HG02763 (cell line): ENCODE measurements around the gene OTOP1.
"Not testable (repeated sequence)": the region's sequence is repeated elsewhere in the genome, so short reads cannot be mapped to it uniquely, and the experiment has no call there.

Experiments used
- ATAC-seq: cut with Tn5 transposase; IDR thresholded peaks from one replicate; pipeline ENCODE4 v1.9.1; 2021; ENCODE audit warnings: mild to moderate bottlenecking, moderate library complexity; ENCODE audit not compliant: unreplicated experiment

OTOP1 gene

DNA sequence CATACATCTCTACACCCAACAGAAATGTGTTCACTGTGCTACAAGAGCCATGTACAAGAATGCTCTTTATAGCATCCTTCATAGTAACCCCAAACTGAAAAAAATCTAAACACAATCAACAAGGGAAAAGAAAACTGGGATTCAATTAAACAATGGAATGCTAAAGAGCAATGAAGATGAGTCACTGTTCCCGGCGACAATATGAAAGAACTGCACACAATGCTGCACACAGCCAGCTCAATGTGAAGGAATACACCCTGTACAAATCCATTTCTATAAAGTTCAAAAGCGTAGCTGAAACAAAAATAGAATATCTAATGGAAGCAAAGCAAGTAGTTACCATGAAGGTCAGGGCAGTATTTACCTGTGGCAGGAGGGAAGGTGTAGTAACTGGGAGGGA is 12.8 kb upstream of the OTOP1 start:
- not testable (repeated sequence) for ATAC-seq

- no peak for ATAC-seq
These were observed 6.9 kb upstream of the OTOP1 start for GRCh38 chr4:4233610-4234009.

- no peak for ATAC-seq
These were observed 1.6 kb upstream of the OTOP1 start for GRCh38 chr4:4228356-4228668.

- ATAC-seq: no peak
These were observed 1.0 kb upstream of the OTOP1 start for GRCh38 chr4:4227510-4228355.

GRCh38 chr4:4225915-4226605 is 669 bp downstream of the OTOP1 start:
- no peak for ATAC-seq

GRCh38 chr4:4217113-4217512 is 9.6 kb downstream of the OTOP1 start:
- no peak for ATAC-seq

DNA sequence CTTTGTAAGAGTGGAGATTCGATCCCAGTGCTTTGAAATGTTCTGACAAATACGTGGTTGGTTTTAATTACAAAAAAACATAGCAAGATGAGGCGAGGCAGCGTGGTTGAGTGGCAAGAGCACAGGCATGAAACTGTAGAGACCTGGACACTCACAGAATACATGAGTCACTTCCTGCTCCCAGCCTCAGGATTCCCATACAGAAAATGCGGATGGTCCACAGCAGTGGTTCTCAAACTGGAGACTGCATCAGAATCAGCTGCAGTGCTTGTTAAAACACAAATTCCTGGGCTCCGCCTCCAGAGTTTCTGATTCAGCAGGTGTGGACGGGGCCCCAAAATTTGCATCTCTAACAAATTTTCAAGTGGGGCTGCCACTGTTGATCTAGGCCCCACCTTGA is 10.1 kb downstream of the OTOP1 start:
- ATAC-seq: no peak

DNA sequence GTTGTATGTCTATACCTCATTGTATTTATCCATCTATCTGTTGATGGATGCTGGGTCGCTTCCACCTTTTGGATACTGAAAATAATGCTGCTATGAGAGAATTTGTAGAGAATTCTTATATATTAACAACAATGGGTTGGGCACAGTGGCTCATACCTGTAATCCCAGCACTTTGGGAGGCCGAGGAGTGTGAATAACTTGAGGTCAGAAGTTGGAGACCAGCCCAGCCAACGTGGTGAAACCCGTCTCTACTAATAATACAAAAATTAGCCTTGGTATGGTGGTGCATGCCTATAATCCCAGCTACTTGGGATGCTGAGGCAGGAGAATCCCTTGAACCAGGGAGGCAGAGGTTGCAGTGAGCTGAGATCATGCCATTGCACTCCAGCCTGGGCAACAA is 13.1 kb downstream of the OTOP1 start:
- ATAC-seq: not testable (repeated sequence)

GRCh38 chr4:4206204-4206603 is 20.5 kb downstream of the OTOP1 start:
- no peak for ATAC-seq

DNA sequence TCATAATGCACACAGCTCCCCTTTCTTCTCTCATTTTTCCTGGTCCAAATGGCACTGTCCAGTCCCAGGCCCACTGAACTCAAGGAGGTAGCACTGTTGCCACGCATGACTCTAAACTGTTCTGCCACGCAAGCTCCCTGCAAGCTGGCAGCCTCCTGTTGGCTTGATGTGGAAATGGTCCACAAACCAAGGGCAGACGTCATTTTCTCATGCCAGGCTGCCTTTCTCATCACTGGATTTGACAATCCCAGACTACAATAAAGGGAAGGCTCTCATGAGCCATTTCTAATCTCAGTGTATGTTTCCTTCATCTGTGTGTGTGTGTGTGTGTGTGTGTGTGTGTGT is 22.4 kb downstream of the OTOP1 start:
- no peak for ATAC-seq

DNA sequence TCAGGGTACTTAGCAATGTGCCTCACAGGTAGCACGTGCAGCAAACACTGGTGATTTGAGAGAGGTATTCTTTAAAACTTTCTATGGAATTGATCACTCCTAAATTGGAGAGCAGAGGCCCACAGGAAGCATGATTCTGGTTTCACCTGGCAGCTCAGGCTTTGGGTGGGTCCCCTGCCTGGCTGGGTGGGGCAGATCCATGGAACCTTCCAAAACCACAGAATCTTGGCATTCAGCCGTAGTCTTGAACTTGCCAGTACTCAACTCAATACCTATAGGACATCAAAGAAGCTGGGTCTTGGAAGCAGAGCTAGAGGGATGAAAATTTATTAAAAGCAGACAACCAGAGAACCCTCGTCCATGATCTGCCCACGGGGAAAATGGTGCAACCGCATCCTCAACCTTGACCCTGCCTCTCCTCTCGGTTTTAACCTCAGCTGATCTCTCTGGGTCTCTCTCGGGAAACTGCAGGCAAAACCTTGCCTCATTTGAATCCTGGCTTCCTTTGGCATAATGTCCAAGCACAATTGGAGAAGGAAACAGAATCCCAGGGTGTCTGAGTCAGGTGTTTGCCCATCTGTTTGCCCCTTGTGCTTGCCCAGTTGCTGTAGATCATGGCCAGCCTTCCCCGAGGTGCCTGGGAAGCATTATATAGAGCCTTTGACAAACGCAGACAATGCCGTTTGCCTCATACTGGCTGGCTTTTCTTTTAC is 22.9 kb downstream of the OTOP1 start:
- ATAC-seq: no peak

DNA sequence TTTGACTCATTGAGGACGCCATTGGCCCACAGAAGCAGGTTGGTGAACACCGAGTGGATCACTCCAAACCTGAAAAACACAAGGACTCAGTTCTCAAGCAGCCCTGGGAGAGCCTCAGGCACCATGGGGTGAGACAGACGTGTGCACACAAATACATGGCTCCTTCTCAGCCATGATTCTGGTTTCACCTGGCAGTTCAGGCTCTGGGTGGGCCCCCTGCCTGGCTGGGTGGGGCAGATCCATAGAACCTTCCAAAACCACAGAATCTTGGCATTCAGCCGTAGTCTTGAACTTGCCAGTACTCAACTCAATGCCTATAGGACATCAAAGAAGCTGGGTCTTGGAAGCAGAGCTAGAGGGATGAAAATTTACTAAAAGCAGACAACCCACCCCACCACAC is 24.2 kb downstream of the OTOP1 start:
- no peak for ATAC-seq

DNA sequence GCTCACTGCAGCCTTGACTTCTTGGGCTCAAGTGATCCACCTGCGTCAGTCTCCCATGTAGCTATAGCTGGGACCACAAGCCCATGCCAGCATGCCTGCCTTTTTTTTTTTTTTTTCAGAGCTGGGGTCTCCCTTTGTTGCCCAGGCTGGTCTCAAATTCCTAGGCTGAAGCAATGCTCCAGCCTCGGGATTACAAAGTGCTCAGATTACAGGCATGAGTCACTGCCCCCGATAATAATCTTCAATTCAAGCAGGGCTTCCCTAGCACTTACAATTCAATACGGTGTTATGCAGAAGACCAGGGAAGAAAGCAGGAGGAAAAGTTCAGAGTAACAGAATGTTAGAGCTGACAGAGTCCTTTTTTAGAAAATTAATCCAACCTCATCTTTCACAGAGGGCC is 26.1 kb downstream of the OTOP1 start:
- ATAC-seq: no peak

GRCh38 chr4:4195354-4195753 is 31.4 kb downstream of the OTOP1 start:
- no peak for ATAC-seq

GRCh38 chr4:4188557-4188956 is 38.2 kb downstream of the OTOP1 start:
- not testable (repeated sequence) for ATAC-seq

GRCh38 chr4:4185528-4185927 is 41.2 kb downstream of the OTOP1 start:
- ATAC-seq: no peak

DNA sequence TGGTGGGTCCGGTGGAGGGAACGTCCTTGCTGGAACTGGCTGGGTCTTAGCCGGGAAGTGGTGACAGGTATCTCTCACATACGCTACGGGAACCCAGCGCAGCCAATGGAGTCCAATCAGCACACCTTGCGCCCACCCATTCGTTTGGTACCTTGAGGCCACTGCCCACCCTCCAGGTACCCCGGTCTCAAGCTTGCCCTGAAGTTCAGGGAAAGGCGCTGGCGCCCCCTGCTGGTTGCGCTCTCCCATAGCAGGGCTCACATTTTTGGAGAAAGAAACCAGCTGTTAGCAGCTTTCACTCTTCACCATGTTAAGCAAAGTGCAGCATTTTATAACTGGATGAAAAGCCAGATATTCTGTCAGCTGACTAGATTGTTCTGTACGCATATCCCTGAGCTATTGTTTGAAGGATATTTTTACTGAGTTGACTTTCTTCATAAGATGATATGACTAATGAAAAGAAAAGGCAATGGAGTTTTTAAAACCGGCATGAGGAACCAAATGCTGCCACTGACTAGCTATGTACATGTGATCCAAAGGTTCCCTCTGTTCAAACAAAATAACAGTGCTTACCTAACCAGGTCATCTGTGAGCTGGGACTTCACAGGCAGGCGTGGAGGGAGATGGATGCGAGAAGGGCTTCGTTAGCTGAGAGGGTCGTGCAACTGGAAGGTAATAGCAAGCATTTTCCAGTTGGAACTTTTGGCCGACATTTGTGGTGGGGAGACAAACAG is 43.7 kb downstream of the OTOP1 start:
- ATAC-seq: no peak

- no peak for ATAC-seq
These were observed 56.1 kb downstream of the OTOP1 start for GRCh38 chr4:4170596-4171150.

- not testable (repeated sequence) for ATAC-seq
These were observed 58.5 kb downstream of the OTOP1 start for GRCh38 chr4:4167981-4168780.

DNA sequence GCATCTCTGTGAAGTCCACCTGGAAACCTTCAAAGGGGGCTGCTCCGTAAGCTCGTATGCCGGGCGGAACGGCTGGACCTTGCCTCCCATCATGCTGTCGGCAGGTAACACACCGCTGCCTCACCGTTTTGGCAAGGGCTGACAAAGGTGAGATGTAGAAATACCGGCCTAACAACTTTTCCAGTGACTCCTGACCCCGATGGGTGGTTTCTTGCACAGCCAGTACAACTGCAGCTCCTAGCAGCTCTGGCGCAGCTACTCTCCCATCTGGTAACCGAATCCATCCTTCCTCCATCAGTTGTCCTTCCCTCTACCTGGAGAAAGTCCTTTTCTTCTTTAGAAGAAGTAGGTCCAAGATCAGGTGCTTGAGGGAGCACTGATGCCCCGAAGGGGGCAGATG is 59.7 kb downstream of the OTOP1 start:
- not testable (repeated sequence) for ATAC-seq
